Smooth muscle cell (in vitro differentiated cells): Measurements from ENCODE around the gene SBSN. TPM values are rescaled to one million over a fixed set of nuclear protein-coding genes. Genes with fewer than 3 reads are reported as not detected.

Experiments used
- DNase-seq: peaks from one replicate; lab custom pipeline; 2025; ENCODE audit not compliant: unreplicated experiment; lab: John Stamatoyannopoulos, UW
- H2AFZ ChIP-seq: fragments of 200-600 bp; sonication (generic); 2 replicates; pipeline ENCODE4 v1.6.0; 2016; ENCODE audit warnings: antibody characterized with exemption, low read depth, mild to moderate bottlenecking
- H3F3A ChIP-seq: fragments of 200-600 bp; sonication (generic); 2 replicates; pipeline ENCODE4 v1.6.0; 2017; ENCODE audit warnings: antibody characterized with exemption, low read depth
- H3K27ac ChIP-seq: fragments of 200-600 bp; sonication (generic); 2 replicates; pipeline ENCODE4 v1.5.1; 2016; ENCODE audit warnings: low read depth, mild to moderate bottlenecking
- H3K27me3 ChIP-seq: fragments of 200-600 bp; sonication (generic); 2 replicates; pipeline ENCODE4 v1.6.1; 2016; ENCODE audit warnings: low read depth, mild to moderate bottlenecking
- H3K36me3 ChIP-seq: fragments of 200-600 bp; sonication (generic); 2 replicates; pipeline ENCODE4 v1.5.1; 2016; ENCODE audit warnings: low read depth
- H3K4me1 ChIP-seq: fragments of 200-600 bp; sonication (generic); 2 replicates; pipeline ENCODE4 v1.5.1; 2016; ENCODE audit warnings: low read depth
- H3K4me2 ChIP-seq: fragments of 200-600 bp; sonication (generic); 2 replicates; pipeline ENCODE4 v1.6.0; 2016; ENCODE audit warnings: mild to moderate bottlenecking
- H3K4me3 ChIP-seq: fragments of 200-600 bp; sonication (generic); 2 replicates; pipeline ENCODE4 v1.5.1; 2016; ENCODE audit warnings: mild to moderate bottlenecking
- H3K79me2 ChIP-seq: fragments of 200-600 bp; sonication (generic); 2 replicates; pipeline ENCODE4 v1.6.0; 2016; ENCODE audit warnings: low read depth, mild to moderate bottlenecking
- H3K9ac ChIP-seq: fragments of 200-600 bp; sonication (generic); 2 replicates; pipeline ENCODE4 v1.6.0; 2016; ENCODE audit warnings: low read depth
- H3K9me3 ChIP-seq: fragments of 200-600 bp; sonication (generic); replicated peaks from 2 replicates; pipeline ENCODE4 v1.5.1; 2016; ENCODE audit warnings: low read depth
- H4K20me1 ChIP-seq: fragments of 200-600 bp; sonication (generic); 2 replicates; pipeline ENCODE4 v1.6.0; 2016; ENCODE audit warnings: low read depth
- WGBS: methylation state at CpG from one replicate; pipeline ENCODE4 v1.1.7; 2016; ENCODE audit warnings: low lambda C conversion rate; 5-methylcytosine and 5-hydroxymethylcytosine counted together
- polyA plus RNA-seq: library from polyadenylated mRNA; unstranded; fragments of >200 nt; fragmentation: Nextera tagmentation; extraction: Ambion mirVana; gene quantifications from 2 replicates; pipeline ENCODE4 v1.2.1, GENCODE V29; 2016
- total RNA-seq: library from RNA; depleted of rRNA; stranded (reverse); fragments of >200 nt; gene quantifications from 2 replicates; pipeline ENCODE4 v1.2.3, GENCODE V29; 2014
- TF ChIP-seq, protein P1 (sequence below): fragments of 200-600 bp; sonication (generic); IDR thresholded peaks from 2 replicates; pipeline ENCODE4 v1.5.1; 2017; ENCODE audit warnings: borderline replicate concordance, mild to moderate bottlenecking, antibody characterized with exemption; ENCODE audit not compliant: insufficient read depth, poor library complexity, severe bottlenecking

The SBSN gene
- total and polyA plus RNA-seq, 2 experiments from 2014 or later = 11.7 to 19.8 TPM

DNA sequence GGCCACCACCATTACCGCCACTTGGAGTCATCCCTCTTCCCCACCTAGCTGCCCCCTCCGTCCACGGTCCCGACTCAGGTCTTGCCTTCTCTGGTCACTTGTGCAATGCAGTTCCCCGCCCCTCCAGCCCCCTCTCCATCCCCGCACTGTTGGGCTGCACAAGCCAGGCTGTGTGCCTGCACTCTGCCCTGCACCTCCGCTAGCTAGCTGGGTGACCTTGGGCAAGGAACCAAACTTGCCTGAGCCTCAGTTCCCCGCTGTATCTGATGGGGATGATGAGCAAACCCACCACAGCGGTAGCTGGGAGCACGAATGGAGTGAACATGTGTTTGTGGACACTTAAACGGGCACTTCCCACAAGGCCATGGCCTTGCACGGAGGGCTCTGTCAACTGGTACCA is 11.7 kb upstream of the SBSN start:
- H3K9ac ChIP-seq = no peak overlapping the region
- TF ChIP-seq, protein P1, sequence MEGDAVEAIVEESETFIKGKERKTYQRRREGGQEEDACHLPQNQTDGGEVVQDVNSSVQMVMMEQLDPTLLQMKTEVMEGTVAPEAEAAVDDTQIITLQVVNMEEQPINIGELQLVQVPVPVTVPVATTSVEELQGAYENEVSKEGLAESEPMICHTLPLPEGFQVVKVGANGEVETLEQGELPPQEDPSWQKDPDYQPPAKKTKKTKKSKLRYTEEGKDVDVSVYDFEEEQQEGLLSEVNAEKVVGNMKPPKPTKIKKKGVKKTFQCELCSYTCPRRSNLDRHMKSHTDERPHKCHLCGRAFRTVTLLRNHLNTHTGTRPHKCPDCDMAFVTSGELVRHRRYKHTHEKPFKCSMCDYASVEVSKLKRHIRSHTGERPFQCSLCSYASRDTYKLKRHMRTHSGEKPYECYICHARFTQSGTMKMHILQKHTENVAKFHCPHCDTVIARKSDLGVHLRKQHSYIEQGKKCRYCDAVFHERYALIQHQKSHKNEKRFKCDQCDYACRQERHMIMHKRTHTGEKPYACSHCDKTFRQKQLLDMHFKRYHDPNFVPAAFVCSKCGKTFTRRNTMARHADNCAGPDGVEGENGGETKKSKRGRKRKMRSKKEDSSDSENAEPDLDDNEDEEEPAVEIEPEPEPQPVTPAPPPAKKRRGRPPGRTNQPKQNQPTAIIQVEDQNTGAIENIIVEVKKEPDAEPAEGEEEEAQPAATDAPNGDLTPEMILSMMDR = no peak

GRCh38 chr19:35539314-35539713 is 11.2 kb upstream of the SBSN start:
- WGBS = 96% methylated on average over 6 of the region's 6 CpGs
- Histone ChIP-seq H3K9ac (no peak overlapping the region), H4K20me1 (no peaks in the 10 kb centered on the region), H3K79me2 (no peaks in the 10 kb centered on the region), H3K36me3 (no peaks in the 10 kb centered on the region), H3K4me3 (no peak overlapping the region), H3K4me1 (peaks cover 1% of the 10 kb centered on the region), H2AFZ (no peak overlapping the region), H3K27me3 (no peaks in the 10 kb centered on the region), H3F3A (no peaks in the 10 kb centered on the region), H3K4me2 (no peak overlapping the region), H3K27ac (no peak overlapping the region), H3K9me3 (no peaks in the 10 kb centered on the region)
- no peak for DNase-seq
- TF ChIP-seq, protein P1 = no peak

More for the DNA sequence above, 11.7 kb upstream of the SBSN start:
- 96% methylated on average over 12 of the region's 12 CpGs for WGBS
- H3K9me3 ChIP-seq = no peaks in the 10 kb centered on the region
- peaks cover 7% of the 10 kb centered on the region for H3K4me1 ChIP-seq
- H2AFZ ChIP-seq = no peak overlapping the region
- DNase-seq = no peak
- H3K27me3 ChIP-seq = no peaks in the 10 kb centered on the region
- no peaks in the 10 kb centered on the region for H3K79me2 ChIP-seq
- H3F3A ChIP-seq = no peaks in the 10 kb centered on the region
- H3K4me3 ChIP-seq = no peak overlapping the region
- no peaks in the 10 kb centered on the region for H3K36me3 ChIP-seq
- no peak overlapping the region for H3K4me2 ChIP-seq
- H3K27ac ChIP-seq = no peak overlapping the region
- H4K20me1 ChIP-seq = no peaks in the 10 kb centered on the region

GRCh38 chr19:35534803-35535480 is 6.8 kb upstream of the SBSN start:
- no peak overlapping the region for H2AFZ ChIP-seq
- no peak overlapping the region for H3K9ac ChIP-seq
- WGBS = 85% methylated on average over 10 of the region's 10 CpGs

More at GRCh38 chr19:35534803-35535480, 6.8 kb upstream of the SBSN start:
- Histone ChIP-seq H3K4me2 (no peak overlapping the region), H3K36me3 (no peaks in the 10 kb centered on the region), H3K4me3 (no peak overlapping the region), H3K27me3 (no peaks in the 10 kb centered on the region), H3K79me2 (no peaks in the 10 kb centered on the region), H3K9me3 (no peaks in the 10 kb centered on the region), H3K27ac (no peak overlapping the region), H3F3A (no peaks in the 10 kb centered on the region), H3K4me1 (peaks cover 4% of the 10 kb centered on the region), H4K20me1 (no peaks in the 10 kb centered on the region)
- DNase-seq = no peak
- TF ChIP-seq, protein P1 = no peak
